OCI-LY1 (cell line): Measurements from ENCODE around the gene CTCFL.

Experiments
- H2AFZ ChIP-seq: fragments of 200-600 bp; sonication (generic), shearing (Covaris generic); 2 replicates; pipeline ENCODE4 v1.6.0; 2014; ENCODE audit warnings: antibody characterized with exemption, mild to moderate bottlenecking, low read length
- H3F3A ChIP-seq: fragments of 200-600 bp; sonication (generic), shearing (Covaris generic); 2 replicates; pipeline ENCODE4 v1.6.0; 2014; ENCODE audit warnings: mild to moderate bottlenecking, antibody characterized with exemption, low read length, moderate library complexity; ENCODE audit not compliant: insufficient read depth
- H3K27ac ChIP-seq: fragments of 200-600 bp; sonication (generic); 2 replicates; pipeline ENCODE4 v1.5.1; 2014; ENCODE audit warnings: low read length, mixed run types, mild to moderate bottlenecking, low read depth; ENCODE audit not compliant: poor library complexity, severe bottlenecking
- H3K27me3 ChIP-seq: fragments of 200-600 bp; sonication (generic); 2 replicates; pipeline ENCODE4 v1.6.0; 2014; ENCODE audit warnings: antibody characterized with exemption, mild to moderate bottlenecking, low read length, moderate library complexity; ENCODE audit not compliant: insufficient read depth
- H3K36me3 ChIP-seq: fragments of 200-600 bp; sonication (generic); 2 replicates; pipeline ENCODE4 v1.6.1; 2014; ENCODE audit warnings: mild to moderate bottlenecking, antibody characterized with exemption, low read length, moderate library complexity, mixed read lengths; ENCODE audit not compliant: insufficient read depth
- H3K4me1 ChIP-seq: fragments of 200-600 bp; sonication (generic); 2 replicates; pipeline ENCODE4 v1.5.1; 2014; ENCODE audit warnings: mild to moderate bottlenecking, low read length, moderate library complexity; ENCODE audit not compliant: insufficient read depth, severe bottlenecking
- H3K4me2 ChIP-seq: fragments of 200-600 bp; sonication (generic), shearing (Covaris generic); 2 replicates; pipeline ENCODE4 v1.6.1; 2014; ENCODE audit warnings: low read length
- H3K4me3 ChIP-seq: fragments of 200-600 bp; sonication (generic); 2 replicates; pipeline ENCODE4 v1.5.1; 2014; ENCODE audit warnings: low read length, low read depth, mild to moderate bottlenecking, mixed read lengths; ENCODE audit not compliant: poor library complexity, severe bottlenecking
- H3K79me2 ChIP-seq: fragments of 200-600 bp; shearing (Covaris generic); 2 replicates; pipeline ENCODE4 v1.6.1; 2016; ENCODE audit warnings: mixed run types, low read length, mixed read lengths; ENCODE audit not compliant: insufficient read depth
- H3K9ac ChIP-seq: fragments of 200-600 bp; sonication (generic), shearing (Covaris generic); 2 replicates; pipeline ENCODE4 v1.6.1; 2014; ENCODE audit warnings: mild to moderate bottlenecking, low read length, mixed read lengths
- H3K9me2 ChIP-seq: fragments of 200-600 bp; sonication (generic), shearing (Covaris generic); 2 replicates; pipeline ENCODE4 v1.6.1; 2014; ENCODE audit warnings: low read depth, mild to moderate bottlenecking, low read length, mixed read lengths
- H3K9me3 ChIP-seq: fragments of 200-600 bp; shearing (Covaris generic); 2 replicates; pipeline ENCODE4 v1.6.1; 2014; ENCODE audit warnings: low read length, mixed read lengths
- H4K20me1 ChIP-seq: fragments of 200-600 bp; sonication (generic), shearing (Covaris generic); 2 replicates; pipeline ENCODE4 v1.6.0; 2016; ENCODE audit warnings: mild to moderate bottlenecking, low read length; ENCODE audit not compliant: insufficient read depth
- EZH2 ChIP-seq: fragments of 200-600 bp; sonication (generic), shearing (Covaris generic); IDR thresholded peaks from 2 replicates; pipeline ENCODE4 v1.8.0; 2017; ENCODE audit warnings: borderline replicate concordance, mixed run types, mild to moderate bottlenecking, antibody characterized with exemption, low read length, moderate library complexity, mixed read lengths
- TF ChIP-seq, protein P1 (sequence below): fragments of 200-600 bp; sonication (generic), shearing (Covaris generic); IDR thresholded peaks from 2 replicates; pipeline ENCODE4 v1.5.1; 2017; ENCODE audit warnings: mild to moderate bottlenecking, antibody characterized with exemption, low read length, moderate library complexity, mixed read lengths

The CTCFL gene

DNA sequence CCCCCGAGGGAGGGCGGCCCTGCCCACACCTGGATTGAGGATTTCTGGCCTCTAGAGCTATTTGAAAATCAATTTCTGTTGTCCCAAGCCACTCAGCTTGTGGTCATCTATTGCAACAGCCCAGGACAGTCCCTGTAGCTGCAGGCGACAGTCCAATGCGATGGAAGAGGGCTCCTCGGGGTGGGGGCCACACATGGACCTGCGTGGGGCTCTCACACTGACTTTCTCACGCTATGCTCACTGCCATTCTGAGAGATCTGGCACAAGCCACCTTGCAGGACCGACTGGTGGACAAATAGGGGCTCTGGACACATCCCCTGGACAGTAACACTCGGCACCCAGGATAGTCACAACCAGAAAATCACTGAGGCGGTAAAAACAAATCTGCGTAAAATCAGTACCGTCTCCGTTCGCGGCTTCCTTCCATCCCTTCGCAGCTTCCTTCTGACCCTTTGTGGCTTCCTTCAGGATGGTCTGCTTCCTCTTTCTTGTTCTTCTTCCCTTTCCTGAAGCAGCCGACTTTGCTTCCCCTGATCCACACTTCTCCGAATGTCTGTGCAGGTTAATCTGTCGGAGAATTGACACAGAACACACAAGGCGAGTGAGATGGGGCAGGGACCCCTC is 21.8 kb downstream of the CTCFL start:
- no peaks in the 10 kb centered on the region for H3K79me2 ChIP-seq
- no peaks in the 10 kb centered on the region for H3K36me3 ChIP-seq
- no peak overlapping the region for H3K4me2 ChIP-seq
- H3K27me3 ChIP-seq, result peaks cover 7% of the 10 kb centered on the region; the same call in 1 of the 2 replicates
- TF ChIP-seq, protein P1, sequence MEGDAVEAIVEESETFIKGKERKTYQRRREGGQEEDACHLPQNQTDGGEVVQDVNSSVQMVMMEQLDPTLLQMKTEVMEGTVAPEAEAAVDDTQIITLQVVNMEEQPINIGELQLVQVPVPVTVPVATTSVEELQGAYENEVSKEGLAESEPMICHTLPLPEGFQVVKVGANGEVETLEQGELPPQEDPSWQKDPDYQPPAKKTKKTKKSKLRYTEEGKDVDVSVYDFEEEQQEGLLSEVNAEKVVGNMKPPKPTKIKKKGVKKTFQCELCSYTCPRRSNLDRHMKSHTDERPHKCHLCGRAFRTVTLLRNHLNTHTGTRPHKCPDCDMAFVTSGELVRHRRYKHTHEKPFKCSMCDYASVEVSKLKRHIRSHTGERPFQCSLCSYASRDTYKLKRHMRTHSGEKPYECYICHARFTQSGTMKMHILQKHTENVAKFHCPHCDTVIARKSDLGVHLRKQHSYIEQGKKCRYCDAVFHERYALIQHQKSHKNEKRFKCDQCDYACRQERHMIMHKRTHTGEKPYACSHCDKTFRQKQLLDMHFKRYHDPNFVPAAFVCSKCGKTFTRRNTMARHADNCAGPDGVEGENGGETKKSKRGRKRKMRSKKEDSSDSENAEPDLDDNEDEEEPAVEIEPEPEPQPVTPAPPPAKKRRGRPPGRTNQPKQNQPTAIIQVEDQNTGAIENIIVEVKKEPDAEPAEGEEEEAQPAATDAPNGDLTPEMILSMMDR, result no peak
- TF ChIP-seq EZH2, result no peak
- no peaks in the 10 kb centered on the region for H4K20me1 ChIP-seq
- H3K9me2 ChIP-seq, result no peaks in the 10 kb centered on the region
- no peaks in the 10 kb centered on the region for H3F3A ChIP-seq
- H3K4me1 ChIP-seq, result peaks cover 6% of the 10 kb centered on the region
- no peak overlapping the region for H2AFZ ChIP-seq
- no peak overlapping the region for H3K4me3 ChIP-seq
- H3K27ac ChIP-seq, result no peak overlapping the region
- no peaks in the 10 kb centered on the region for H3K9me3 ChIP-seq
- H3K9ac ChIP-seq, result no peak overlapping the region

DNA sequence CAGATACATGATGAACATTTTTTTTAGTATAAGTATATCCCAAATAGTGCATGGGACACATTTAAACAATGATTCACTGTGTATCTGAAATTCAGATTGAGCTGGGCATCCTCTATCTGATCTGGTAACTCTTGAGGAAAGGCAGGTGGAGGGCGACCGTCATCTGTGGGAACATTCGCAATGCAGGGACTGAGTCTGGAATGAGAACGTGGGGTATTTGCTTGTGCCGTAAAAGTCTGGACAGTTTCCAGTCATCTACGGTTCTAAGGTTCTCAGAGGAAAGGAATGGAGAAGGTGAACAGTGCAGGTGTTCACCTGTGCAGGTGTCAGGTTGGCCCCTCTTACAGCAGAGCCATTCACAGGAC is 22.6 kb downstream of the CTCFL start:
- Histone ChIP-seq H3K9me3 (no peaks in the 10 kb centered on the region), H3K4me3 (no peak overlapping the region), H3K9ac (no peak overlapping the region), H3K4me2 (no peak overlapping the region), H3K9me2 (no peaks in the 10 kb centered on the region), H3F3A (no peaks in the 10 kb centered on the region), H3K36me3 (no peaks in the 10 kb centered on the region), H3K27me3 (peaks cover 7% of the 10 kb centered on the region; the same call in 1 of the 2 replicates), H2AFZ (no peak overlapping the region), H3K79me2 (no peaks in the 10 kb centered on the region), H3K4me1 (peaks cover 9% of the 10 kb centered on the region), H3K27ac (no peak overlapping the region), H4K20me1 (no peaks in the 10 kb centered on the region)
- no peak for TF ChIP-seq EZH2
- TF ChIP-seq, protein P1, result no peak

DNA sequence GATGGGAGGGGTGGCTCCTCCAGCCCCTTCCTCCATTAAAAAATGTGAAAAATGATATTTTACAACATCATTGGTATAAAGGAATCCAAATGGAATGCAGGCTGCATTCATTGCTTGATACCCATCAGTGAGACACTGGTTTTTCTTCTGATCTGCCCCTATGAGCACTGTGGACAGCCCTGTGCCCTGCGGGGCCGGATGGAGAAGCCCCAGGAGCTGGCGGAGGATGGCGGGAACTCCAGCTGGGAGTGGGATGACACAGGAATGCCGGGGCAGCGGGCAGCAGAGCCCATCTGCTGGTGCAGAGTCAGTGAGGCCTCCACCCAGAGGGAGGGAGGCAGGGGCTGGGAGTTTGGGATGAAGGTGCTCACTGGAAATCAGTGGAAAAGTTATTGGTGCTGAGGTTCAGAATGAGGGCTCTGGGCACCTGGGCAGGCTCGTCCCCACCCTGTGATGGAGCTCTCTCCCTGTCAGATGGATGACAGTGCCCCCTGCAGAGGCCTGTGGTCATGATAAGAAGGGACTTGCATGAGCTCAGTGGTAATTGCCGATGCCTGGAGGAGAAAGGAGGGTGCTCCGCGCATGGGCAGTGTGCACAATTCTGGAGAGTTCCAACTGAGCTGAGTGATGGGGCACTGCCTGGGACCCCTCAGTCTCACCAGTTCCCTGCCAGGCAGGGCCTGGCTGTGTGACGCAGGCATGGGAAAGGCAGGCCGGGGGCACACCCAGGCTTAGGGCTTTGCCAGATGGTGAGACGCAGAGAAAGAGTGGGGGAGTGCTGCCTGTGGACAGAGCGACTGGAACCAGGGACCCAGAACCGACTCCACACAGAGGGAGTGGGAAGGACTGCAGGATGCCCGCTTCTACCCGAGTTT is 23.2 kb downstream of the CTCFL start:
- TF ChIP-seq, protein P1, result no peak
- no peak for TF ChIP-seq EZH2
- peaks cover 7% of the 10 kb centered on the region; the same call in 1 of the 2 replicates for H3K27me3 ChIP-seq
- H3K9me3 ChIP-seq, result no peaks in the 10 kb centered on the region
- no peaks in the 10 kb centered on the region for H3K79me2 ChIP-seq
- no peaks in the 10 kb centered on the region for H4K20me1 ChIP-seq
- no peak overlapping the region for H2AFZ ChIP-seq
- H3K4me1 ChIP-seq, result peaks cover 9% of the 10 kb centered on the region
- no peaks in the 10 kb centered on the region for H3K9me2 ChIP-seq
- H3K36me3 ChIP-seq, result no peaks in the 10 kb centered on the region
- no peaks in the 10 kb centered on the region for H3F3A ChIP-seq
- H3K4me3 ChIP-seq, result no peak overlapping the region
- no peak overlapping the region for H3K4me2 ChIP-seq
- H3K9ac ChIP-seq, result no peak overlapping the region
- H3K27ac ChIP-seq, result no peak overlapping the region
